ENCODE measurements around the gene FRRS1L.

Gene FRRS1L

DNA sequence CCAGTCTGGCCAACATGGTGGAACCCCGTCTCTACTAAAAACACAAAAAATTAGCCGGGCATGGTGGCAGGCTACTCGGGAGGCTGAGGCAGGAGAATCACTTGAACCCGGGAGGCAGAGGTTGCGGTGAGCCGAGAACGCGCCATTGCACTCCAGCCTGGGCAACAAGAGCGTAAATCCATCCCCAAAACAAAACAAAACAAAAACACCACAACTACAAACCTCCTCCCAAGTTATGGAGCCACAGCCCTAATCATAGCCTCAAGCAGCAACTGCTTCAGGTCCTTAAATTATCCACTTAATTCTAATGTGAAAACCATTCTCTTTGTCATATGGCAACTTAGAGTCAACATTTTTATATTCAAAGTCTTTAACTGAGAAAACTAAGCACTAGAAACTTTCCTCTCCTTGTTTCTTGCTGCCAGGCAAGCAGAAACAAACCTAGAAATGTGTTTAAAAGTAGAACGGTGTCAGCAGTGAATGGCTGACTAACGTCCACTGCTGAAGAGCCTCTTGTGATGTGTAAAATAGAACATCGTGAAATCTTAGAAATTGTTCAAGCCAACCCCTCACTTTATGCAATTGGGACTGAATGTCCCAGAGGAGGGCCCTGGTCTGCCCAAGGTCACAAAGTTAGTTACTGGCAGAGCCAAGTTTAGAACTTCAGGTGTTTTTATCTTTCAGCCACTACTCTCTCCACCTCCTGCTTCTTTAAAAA, 53.0 kb downstream of the FRRS1L start:
- Histone ChIP-seq H3K4me3 (ENCODE audit: low read length) (no peak overlapping the region), H3K9me3 (ENCODE audit: insufficient read depth, low read depth, low read length) (no peaks in the 10 kb centered on the region), H3K9ac (ENCODE audit: low read depth, low read length) (no peak overlapping the region), H3K36me3 (ENCODE audit: insufficient read depth, low read depth, low read length) (peaks cover 5% of the 10 kb centered on the region; the same call in 1 of the 2 replicates), H3K27me3 (ENCODE audit: insufficient read depth, low read length) (no peaks in the 10 kb centered on the region), H3K27ac (ENCODE audit: low read length) (no peak overlapping the region), H3K4me1 (ENCODE audit: insufficient read depth, low read length) (peaks cover 11% of the 10 kb centered on the region; the same call in 1 of the 2 replicates)

- H3K4me1 ChIP-seq (ENCODE audit: insufficient read depth, low read length), result peaks cover 11% of the 10 kb centered on the region; the same call in 1 of the 2 replicates
- no peak overlapping the region for H3K4me3 ChIP-seq (ENCODE audit: low read length)
- no peak overlapping the region for H3K27ac ChIP-seq (ENCODE audit: low read length)
- H3K9ac ChIP-seq (ENCODE audit: low read depth, low read length), result no peak overlapping the region
- no peaks in the 10 kb centered on the region for H3K9me3 ChIP-seq (ENCODE audit: insufficient read depth, low read depth, low read length)
- peaks cover 5% of the 10 kb centered on the region; the same call in 1 of the 2 replicates for H3K36me3 ChIP-seq (ENCODE audit: insufficient read depth, low read depth, low read length)
- H3K27me3 ChIP-seq (ENCODE audit: insufficient read depth, low read length), result no peaks in the 10 kb centered on the region
Measured at GRCh38 chr9:109113254-109113653, 53.8 kb downstream of the FRRS1L start.

DNA sequence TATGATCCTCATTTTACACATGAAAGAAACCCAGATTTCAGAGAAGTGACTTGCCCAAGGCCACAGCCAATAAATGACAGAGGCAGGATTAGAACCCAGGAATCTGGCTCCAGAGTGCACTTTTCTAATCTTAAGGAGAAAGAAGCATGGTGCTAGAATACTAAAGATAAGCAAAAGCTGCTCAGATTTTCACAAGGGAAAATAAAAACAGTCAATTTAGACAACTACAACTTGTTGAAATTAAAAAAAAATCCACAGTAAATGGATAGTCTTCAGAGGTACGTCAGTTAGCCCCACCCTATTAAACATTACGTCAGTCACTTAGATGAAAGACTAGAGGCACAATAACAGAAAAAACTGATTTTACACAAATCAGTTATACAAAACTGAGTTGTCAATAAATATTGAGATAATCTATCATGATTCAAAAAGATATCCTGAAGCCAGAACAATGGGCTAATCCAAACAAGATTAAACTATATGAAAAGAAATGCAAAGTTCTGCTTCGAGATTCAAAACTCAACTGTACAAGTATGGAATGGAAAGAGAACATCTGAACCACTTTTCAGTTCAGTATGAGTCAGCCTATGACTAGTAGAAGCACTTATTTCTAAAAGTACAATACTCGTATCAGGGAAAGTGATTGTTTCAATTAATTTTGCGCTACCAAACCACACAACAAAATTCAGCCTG, 56.6 kb downstream of the FRRS1L start:
- Histone ChIP-seq H3K4me1 (ENCODE audit: insufficient read depth, low read length) (peaks cover 11% of the 10 kb centered on the region; the same call in 1 of the 2 replicates), H3K36me3 (ENCODE audit: insufficient read depth, low read depth, low read length) (peaks cover 9% of the 10 kb centered on the region; the same call in 1 of the 2 replicates), H3K9me3 (ENCODE audit: insufficient read depth, low read depth, low read length) (no peaks in the 10 kb centered on the region), H3K4me3 (ENCODE audit: low read length) (no peak overlapping the region), H3K27ac (ENCODE audit: low read length) (no peak overlapping the region), H3K27me3 (ENCODE audit: insufficient read depth, low read length) (no peaks in the 10 kb centered on the region), H3K9ac (ENCODE audit: low read depth, low read length) (no peak overlapping the region)

DNA sequence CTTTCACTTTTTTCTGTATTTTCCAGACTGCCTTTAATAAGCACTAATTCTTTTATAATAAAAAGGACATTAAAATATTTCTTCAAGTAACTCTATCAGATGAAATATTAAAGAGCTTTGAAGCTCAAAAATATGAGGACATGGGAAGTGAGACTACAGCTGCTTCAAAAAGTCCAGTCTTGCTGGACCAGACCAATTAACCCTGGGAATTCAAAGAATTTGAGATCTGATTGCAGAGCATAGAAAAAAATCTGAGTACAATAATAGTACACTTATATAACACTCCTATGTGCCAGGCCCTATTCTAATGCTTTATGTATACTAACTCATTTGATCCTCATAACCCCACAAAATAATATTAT, 57.1 kb downstream of the FRRS1L start:
- Histone ChIP-seq H3K27ac (ENCODE audit: low read length) (no peak overlapping the region), H3K9me3 (ENCODE audit: insufficient read depth, low read depth, low read length) (no peaks in the 10 kb centered on the region), H3K27me3 (ENCODE audit: insufficient read depth, low read length) (no peaks in the 10 kb centered on the region), H3K4me3 (ENCODE audit: low read length) (no peak overlapping the region), H3K36me3 (ENCODE audit: insufficient read depth, low read depth, low read length) (peaks cover 14% of the 10 kb centered on the region; the same call in 1 of the 2 replicates), H3K4me1 (ENCODE audit: insufficient read depth, low read length) (peaks cover 11% of the 10 kb centered on the region; the same call in 1 of the 2 replicates), H3K9ac (ENCODE audit: low read depth, low read length) (no peak overlapping the region)

- peaks cover 22% of the 10 kb centered on the region; the same call in 1 of the 2 replicates for H3K36me3 ChIP-seq (ENCODE audit: insufficient read depth, low read depth, low read length)
- H3K27me3 ChIP-seq (ENCODE audit: insufficient read depth, low read length), result no peaks in the 10 kb centered on the region
- no peaks in the 10 kb centered on the region for H3K9me3 ChIP-seq (ENCODE audit: insufficient read depth, low read depth, low read length)
- H3K9ac ChIP-seq (ENCODE audit: low read depth, low read length), result no peak overlapping the region
- H3K27ac ChIP-seq (ENCODE audit: low read length), result no peak overlapping the region
- peaks cover 8% of the 10 kb centered on the region; the same call in 1 of the 2 replicates for H3K4me1 ChIP-seq (ENCODE audit: insufficient read depth, low read length)
- H3K4me3 ChIP-seq (ENCODE audit: low read length), result no peak overlapping the region
Measured at GRCh38 chr9:109108318-109108717, 58.7 kb downstream of the FRRS1L start.

DNA sequence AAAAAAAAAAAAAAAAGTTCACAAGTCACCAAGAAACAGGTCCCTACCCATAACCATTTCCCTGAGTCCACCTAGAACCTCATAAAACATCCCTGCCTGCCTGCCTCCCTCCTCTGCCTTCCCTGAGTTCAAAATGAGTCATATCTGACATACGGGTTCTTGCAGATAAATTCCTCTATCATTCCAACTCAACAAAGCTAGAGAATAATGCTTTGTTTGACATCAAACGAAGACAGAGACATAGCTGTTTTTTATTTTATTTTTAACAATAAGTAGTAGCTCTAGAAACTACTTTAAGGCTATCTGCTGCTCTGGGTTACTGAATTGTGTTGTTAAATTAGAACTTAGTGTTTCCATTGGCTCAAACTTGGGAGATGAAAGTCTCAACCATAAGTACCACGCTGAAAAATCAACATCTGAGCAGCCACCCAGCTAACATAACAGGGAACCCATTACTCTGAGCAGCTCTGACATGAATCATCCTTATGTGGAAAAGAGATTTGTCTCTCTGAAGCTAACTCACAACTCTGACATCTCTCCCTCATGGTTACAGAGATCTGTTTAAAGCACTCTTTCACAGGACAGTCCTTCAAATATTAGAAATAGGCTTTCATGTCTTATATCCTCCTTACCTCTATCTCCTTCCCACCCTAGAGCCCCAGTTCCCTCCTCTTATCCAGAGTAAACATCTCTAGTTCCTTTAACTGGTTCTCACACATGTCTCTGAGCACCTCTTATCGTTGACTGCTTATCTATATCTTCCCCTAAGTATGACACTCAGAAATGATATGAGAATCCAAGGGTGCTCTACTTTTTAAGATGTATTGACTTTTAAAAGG, 59.4 kb downstream of the FRRS1L start:
- no peak overlapping the region for H3K4me3 ChIP-seq (ENCODE audit: low read length)

GRCh38 chr9:109101810-109102209, 65.2 kb downstream of the FRRS1L start:
- Histone ChIP-seq H3K4me1 (ENCODE audit: insufficient read depth, low read length) (peaks cover 17% of the 10 kb centered on the region), H3K4me3 (ENCODE audit: low read length) (no peak overlapping the region), H3K27me3 (ENCODE audit: insufficient read depth, low read length) (no peaks in the 10 kb centered on the region), H3K9me3 (ENCODE audit: insufficient read depth, low read depth, low read length) (no peaks in the 10 kb centered on the region), H3K27ac (ENCODE audit: low read length) (no peak overlapping the region), H3K9ac (ENCODE audit: low read depth, low read length) (no peak overlapping the region), H3K36me3 (ENCODE audit: insufficient read depth, low read depth, low read length) (peaks cover 38% of the 10 kb centered on the region; the same call in 1 of the 2 replicates)

More for the DNA sequence above, 59.4 kb downstream of the FRRS1L start:
- peaks cover 8% of the 10 kb centered on the region; the same call in 1 of the 2 replicates for H3K4me1 ChIP-seq (ENCODE audit: insufficient read depth, low read length)
- peaks cover 29% of the 10 kb centered on the region; the same call in 1 of the 2 replicates for H3K36me3 ChIP-seq (ENCODE audit: insufficient read depth, low read depth, low read length)
- H3K9ac ChIP-seq (ENCODE audit: low read depth, low read length), result no peak overlapping the region
- H3K27ac ChIP-seq (ENCODE audit: low read length), result no peak overlapping the region
- H3K9me3 ChIP-seq (ENCODE audit: insufficient read depth, low read depth, low read length), result no peaks in the 10 kb centered on the region
- no peaks in the 10 kb centered on the region for H3K27me3 ChIP-seq (ENCODE audit: insufficient read depth, low read length)

DNA sequence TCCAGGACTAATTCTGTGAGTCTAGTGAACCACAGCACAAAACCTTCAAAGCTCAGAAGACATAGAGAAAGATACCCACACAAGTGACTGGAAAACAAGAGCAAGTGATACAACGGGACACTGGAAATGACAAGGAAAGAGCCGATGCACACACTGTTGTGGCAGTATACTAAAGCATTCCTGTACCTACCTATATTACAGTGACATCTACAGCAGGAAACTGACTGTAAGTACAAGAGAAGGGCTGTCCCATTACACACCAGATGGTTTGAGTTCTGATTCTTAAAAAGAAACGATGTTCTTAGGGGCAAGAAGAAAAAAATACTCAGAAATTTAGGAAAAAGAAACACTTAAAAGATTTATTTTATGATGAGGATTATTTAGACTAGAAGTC, 65.8 kb downstream of the FRRS1L start:
- Histone ChIP-seq H3K9ac (ENCODE audit: low read depth, low read length) (no peak overlapping the region), H3K27me3 (ENCODE audit: insufficient read depth, low read length) (no peaks in the 10 kb centered on the region), H3K27ac (ENCODE audit: low read length) (no peak overlapping the region), H3K4me3 (ENCODE audit: low read length) (no peak overlapping the region), H3K36me3 (ENCODE audit: insufficient read depth, low read depth, low read length) (peaks cover 37% of the 10 kb centered on the region; the same call in 1 of the 2 replicates), H3K9me3 (ENCODE audit: insufficient read depth, low read depth, low read length) (no peaks in the 10 kb centered on the region), H3K4me1 (ENCODE audit: insufficient read depth, low read length) (peaks cover 17% of the 10 kb centered on the region)

- Histone ChIP-seq H3K27ac (ENCODE audit: low read length) (no peak overlapping the region), H3K9ac (ENCODE audit: low read depth, low read length) (no peak overlapping the region), H3K4me1 (ENCODE audit: insufficient read depth, low read length) (peaks cover 17% of the 10 kb centered on the region), H3K27me3 (ENCODE audit: insufficient read depth, low read length) (no peaks in the 10 kb centered on the region), H3K36me3 (ENCODE audit: insufficient read depth, low read depth, low read length) (peaks cover 35% of the 10 kb centered on the region; the same call in 1 of the 2 replicates), H3K9me3 (ENCODE audit: insufficient read depth, low read depth, low read length) (no peaks in the 10 kb centered on the region), H3K4me3 (ENCODE audit: low read length) (no peak overlapping the region)
Measured at GRCh38 chr9:109100543-109101201, 66.4 kb downstream of the FRRS1L start.

DNA sequence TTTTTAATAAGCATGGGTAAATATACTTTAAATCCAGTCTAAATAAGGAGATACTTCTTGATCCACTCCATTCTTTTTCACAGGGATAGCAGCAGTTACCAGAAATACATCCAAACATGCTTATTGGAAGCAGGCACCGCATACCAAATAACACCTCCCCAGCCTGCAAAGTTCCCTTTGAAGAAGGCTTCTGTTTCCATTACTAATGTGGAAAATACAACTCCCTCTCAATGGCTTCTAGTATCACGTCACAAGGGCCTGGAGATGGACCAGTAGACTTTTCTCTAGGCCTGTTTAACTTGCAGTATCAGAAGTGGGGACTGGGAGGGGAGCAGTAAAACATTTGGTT, 68.1 kb downstream of the FRRS1L start:
- Histone ChIP-seq H3K4me3 (ENCODE audit: low read length) (no peak overlapping the region), H3K27me3 (ENCODE audit: insufficient read depth, low read length) (no peaks in the 10 kb centered on the region), H3K27ac (ENCODE audit: low read length) (no peak overlapping the region), H3K9me3 (ENCODE audit: insufficient read depth, low read depth, low read length) (no peaks in the 10 kb centered on the region), H3K9ac (ENCODE audit: low read depth, low read length) (no peak overlapping the region), H3K4me1 (ENCODE audit: insufficient read depth, low read length) (peaks cover 17% of the 10 kb centered on the region), H3K36me3 (ENCODE audit: insufficient read depth, low read depth, low read length) (peaks cover 40% of the 10 kb centered on the region; the same call in 1 of the 2 replicates)

Data from iPS-20b (cell line).